Loucy (cell line): ENCODE results near the gene GSAP.

Experiments used
- H2AFZ ChIP-seq: fragments of 200-600 bp; sonication (generic); 2 replicates; pipeline ENCODE4 v1.6.0; 2016; ENCODE audit warnings: antibody characterized with exemption, mild to moderate bottlenecking, low read length, moderate library complexity
- H3F3A ChIP-seq: fragments of 200-600 bp; 2 replicates; pipeline ENCODE4 v1.6.0; 2016; ENCODE audit warnings: antibody characterized with exemption, low read depth, mild to moderate bottlenecking
- H3K27me3 ChIP-seq: fragments of 200-600 bp; sonication (generic); 2 replicates; pipeline ENCODE4 v1.6.1; 2014; ENCODE audit warnings: low read length, mild to moderate bottlenecking; ENCODE audit not compliant: insufficient read depth, poor library complexity, severe bottlenecking
- H3K36me3 ChIP-seq: fragments of 200-600 bp; sonication (generic); 2 replicates; pipeline ENCODE4 v1.6.1; 2016; ENCODE audit warnings: low read length; ENCODE audit not compliant: insufficient read depth
- H3K4me1 ChIP-seq: fragments of 200-600 bp; sonication (generic); 2 replicates; pipeline ENCODE4 v1.5.1; 2014; ENCODE audit warnings: low read length, mild to moderate bottlenecking; ENCODE audit not compliant: insufficient read depth, poor library complexity, severe bottlenecking
- H3K4me2 ChIP-seq: fragments of 200-600 bp; sonication (generic); 2 replicates; pipeline ENCODE4 v1.6.0; 2014; ENCODE audit warnings: antibody characterized with exemption, low read length, low read depth, mild to moderate bottlenecking; ENCODE audit not compliant: poor library complexity, severe bottlenecking
- H3K4me3 ChIP-seq: fragments of 200-600 bp; sonication (generic); 2 replicates; pipeline ENCODE4 v1.5.1; 2014; ENCODE audit warnings: low read length, mild to moderate bottlenecking, mixed read lengths; ENCODE audit not compliant: poor library complexity, severe bottlenecking
- H3K79me2 ChIP-seq: fragments of 200-600 bp; sonication (generic); 2 replicates; pipeline ENCODE4 v1.6.1; 2014; ENCODE audit warnings: low read length; ENCODE audit not compliant: insufficient read depth
- H3K9ac ChIP-seq: fragments of 200-600 bp; sonication (generic); 2 replicates; pipeline ENCODE4 v1.6.0; 2014; ENCODE audit warnings: mild to moderate bottlenecking, low read depth, low read length, moderate library complexity; ENCODE audit not compliant: poor library complexity, severe bottlenecking
- H3K9me2 ChIP-seq: fragments of 200-600 bp; sonication (generic); replicated peaks from 2 replicates; pipeline ENCODE4 v1.6.1; 2016; ENCODE audit warnings: low read depth, low read length, mixed read lengths
- H3K9me3 ChIP-seq: fragments of 200-600 bp; sonication (generic); 2 replicates; pipeline ENCODE4 v1.6.1; 2014; ENCODE audit warnings: mild to moderate bottlenecking, antibody characterized with exemption, low read length, low read depth; ENCODE audit not compliant: insufficient read depth
- H4K20me1 ChIP-seq: fragments of 200-600 bp; sonication (generic); 2 replicates; pipeline ENCODE4 v1.6.0; 2014; ENCODE audit warnings: antibody characterized with exemption, low read length, mild to moderate bottlenecking; ENCODE audit not compliant: insufficient read depth, poor library complexity, severe bottlenecking
- CTCF ChIP-seq: fragments of 200-600 bp; sonication (generic); conservative IDR thresholded peaks from 2 replicates; pipeline ENCODE4 v1.5.1; 2014; ENCODE audit warnings: mild to moderate bottlenecking, antibody characterized with exemption, low read length
- EZH2phosphoT487 ChIP-seq: fragments of 200-600 bp; IDR thresholded peaks from 2 replicates; pipeline ENCODE4 v1.6.1; 2018; ENCODE audit warnings: antibody characterized with exemption, mild to moderate bottlenecking, moderate library complexity, borderline replicate concordance

Gene GSAP

GRCh38 chr7:77351539-77352004 is 64.6 kb downstream of the GSAP start:
- H3K4me1 ChIP-seq, result peaks cover 73% of the 10 kb centered on the region
- H3K79me2 ChIP-seq, result no peaks in the 10 kb centered on the region
- H2AFZ ChIP-seq, result no peak overlapping the region
- H4K20me1 ChIP-seq, result no peaks in the 10 kb centered on the region
- no peaks in the 10 kb centered on the region for H3K36me3 ChIP-seq
- peak overlapping the region; percentile 70 for H3K4me2 ChIP-seq
- H3K27me3 ChIP-seq, result no peaks in the 10 kb centered on the region
- H3K4me3 ChIP-seq, result peak overlapping the region; percentile 60
- peaks cover 16% of the 10 kb centered on the region for H3F3A ChIP-seq
- peak overlapping the region; percentile 46 for H3K9ac ChIP-seq
- TF ChIP-seq EZH2phosphoT487 (no peak), CTCF (no peak)
- no peaks in the 10 kb centered on the region for H3K9me2 ChIP-seq
- no peaks in the 10 kb centered on the region for H3K9me3 ChIP-seq

DNA sequence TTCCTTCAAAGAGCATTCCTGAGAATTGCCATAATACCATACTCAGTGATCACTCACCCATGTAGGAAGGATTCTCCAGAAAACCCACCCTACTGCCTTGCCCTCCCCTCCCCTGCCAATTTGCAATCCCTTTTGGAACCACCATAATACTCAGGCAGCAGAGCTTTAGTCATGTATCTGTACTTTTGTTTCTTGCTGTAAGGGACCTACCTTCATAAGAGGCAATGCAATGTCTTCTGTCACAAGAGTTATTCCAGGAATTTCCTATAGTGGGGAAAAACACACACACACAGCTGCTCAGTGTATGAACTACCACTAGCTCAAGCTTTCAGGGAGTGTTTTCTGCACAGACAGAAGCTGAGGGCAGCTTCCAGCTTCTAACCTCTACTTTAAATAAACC is 67.0 kb downstream of the GSAP start:
- Histone ChIP-seq H3K9me3 (no peaks in the 10 kb centered on the region), H3K79me2 (no peaks in the 10 kb centered on the region), H3K9me2 (no peaks in the 10 kb centered on the region), H4K20me1 (no peaks in the 10 kb centered on the region), H2AFZ (no peak overlapping the region), H3K9ac (no peak overlapping the region), H3K36me3 (no peaks in the 10 kb centered on the region), H3K4me3 (no peak overlapping the region), H3K27me3 (no peaks in the 10 kb centered on the region), H3F3A (peaks cover 16% of the 10 kb centered on the region), H3K4me1 (peaks cover 60% of the 10 kb centered on the region), H3K4me2 (no peak overlapping the region)
- no peak for TF ChIP-seq CTCF
- no peak for TF ChIP-seq EZH2phosphoT487

DNA sequence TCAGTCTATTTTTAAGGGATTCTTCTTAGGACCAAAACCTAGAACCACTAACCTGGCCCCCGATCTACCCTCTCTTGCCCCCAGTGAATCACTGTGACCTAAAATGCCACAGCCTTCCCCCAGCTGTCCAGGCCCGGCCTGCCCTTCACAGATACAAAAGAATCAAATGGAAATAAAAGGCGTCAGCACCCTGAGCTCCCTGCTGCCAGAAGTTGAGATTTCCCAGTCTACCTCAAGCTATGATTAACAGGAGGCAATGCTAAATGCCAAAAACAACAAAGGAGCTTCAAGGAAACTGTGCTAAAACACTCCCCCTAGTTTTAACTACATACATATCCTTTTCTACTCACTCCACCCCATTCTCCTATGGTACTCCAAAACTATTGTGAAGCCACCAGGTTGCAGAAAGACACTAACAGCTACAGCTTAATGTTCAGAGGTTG is 67.8 kb downstream of the GSAP start:
- Histone ChIP-seq H4K20me1 (no peaks in the 10 kb centered on the region), H3K36me3 (no peaks in the 10 kb centered on the region), H3K4me3 (no peak overlapping the region), H3K4me2 (peak overlapping the region; percentile 4), H3K27me3 (no peaks in the 10 kb centered on the region), H3K9me3 (no peaks in the 10 kb centered on the region), H3F3A (peaks cover 16% of the 10 kb centered on the region), H2AFZ (no peak overlapping the region), H3K9ac (no peak overlapping the region), H3K4me1 (peaks cover 52% of the 10 kb centered on the region), H3K9me2 (no peaks in the 10 kb centered on the region), H3K79me2 (no peaks in the 10 kb centered on the region)
- no peak for TF ChIP-seq EZH2phosphoT487
- no peak for TF ChIP-seq CTCF
